Stimulated activated naive CD8-positive, alpha-beta T cell treated with anti-CD3 and anti-CD28 coated beads, Interleukin-15, Interleukin-2, amounts not matched to agents 100 ng/mL and 50 ng/mL, for 24 hours (primary cell): ENCODE measurements around the gene TMEM132C.

Source experiments
- H3K27ac Mint-ChIP-seq: one replicate; pipeline ENCODE4 v1.8.0; 2021; ENCODE audit warnings: mild to moderate bottlenecking, mixed read lengths
- H3K27me3 Mint-ChIP-seq: one replicate; pipeline ENCODE4 v1.8.0; 2021; ENCODE audit warnings: mixed read lengths
- H3K36me3 Mint-ChIP-seq: one replicate; pipeline ENCODE4 v1.8.0; 2021; ENCODE audit warnings: low read depth, mixed read lengths
- H3K4me1 Mint-ChIP-seq: one replicate; pipeline ENCODE4 v1.8.0; 2021; ENCODE audit warnings: low read depth, mixed read lengths
- H3K4me3 Mint-ChIP-seq: one replicate; pipeline ENCODE4 v1.8.0; 2021; ENCODE audit warnings: mild to moderate bottlenecking, mixed read lengths
- H3K9me3 Mint-ChIP-seq: one replicate; pipeline ENCODE4 v1.8.0; 2021; ENCODE audit warnings: mixed read lengths

The TMEM132C gene

GRCh38 chr12:128726886-128727285 is 459.9 kb downstream of the TMEM132C start:
- no peak overlapping the region for H3K4me3 Mint-ChIP-seq
- no peak overlapping the region for H3K27ac Mint-ChIP-seq
- no peaks in the 10 kb centered on the region for H3K4me1 Mint-ChIP-seq
- H3K9me3 Mint-ChIP-seq = peaks cover 3% of the 10 kb centered on the region
- no peaks in the 10 kb centered on the region for H3K36me3 Mint-ChIP-seq
- H3K27me3 Mint-ChIP-seq = peaks cover 5% of the 10 kb centered on the region

GRCh38 chr12:128727461-128727860 is 460.5 kb downstream of the TMEM132C start:
- Mint-ChIP-seq H3K36me3 (no peaks in the 10 kb centered on the region), H3K4me1 (no peaks in the 10 kb centered on the region), H3K4me3 (no peak overlapping the region), H3K27me3 (peaks cover 5% of the 10 kb centered on the region), H3K9me3 (no peaks in the 10 kb centered on the region), H3K27ac (no peak overlapping the region)

- Mint-ChIP-seq H3K9me3 (no peaks in the 10 kb centered on the region), H3K27ac (no peak overlapping the region), H3K4me3 (no peak overlapping the region), H3K36me3 (no peaks in the 10 kb centered on the region), H3K27me3 (peaks cover 5% of the 10 kb centered on the region), H3K4me1 (no peaks in the 10 kb centered on the region)
Measured at GRCh38 chr12:128727999-128728398, 461.0 kb downstream of the TMEM132C start.

GRCh38 chr12:128729628-128730121 is 462.7 kb downstream of the TMEM132C start:
- H3K4me1 Mint-ChIP-seq = no peaks in the 10 kb centered on the region
- no peaks in the 10 kb centered on the region for H3K36me3 Mint-ChIP-seq
- no peaks in the 10 kb centered on the region for H3K9me3 Mint-ChIP-seq
- H3K27ac Mint-ChIP-seq = no peak overlapping the region
- peaks cover 5% of the 10 kb centered on the region for H3K27me3 Mint-ChIP-seq
- H3K4me3 Mint-ChIP-seq = no peak overlapping the region

- Mint-ChIP-seq H3K9me3 (peaks cover 8% of the 10 kb centered on the region), H3K4me3 (no peak overlapping the region), H3K4me1 (no peaks in the 10 kb centered on the region), H3K27ac (no peak overlapping the region), H3K27me3 (no peaks in the 10 kb centered on the region), H3K36me3 (no peaks in the 10 kb centered on the region)
Measured at GRCh38 chr12:128734371-128734770, 467.4 kb downstream of the TMEM132C start.

- Mint-ChIP-seq H3K27ac (no peak overlapping the region), H3K27me3 (no peaks in the 10 kb centered on the region), H3K4me3 (no peak overlapping the region), H3K4me1 (no peaks in the 10 kb centered on the region), H3K36me3 (no peaks in the 10 kb centered on the region), H3K9me3 (peaks cover 10% of the 10 kb centered on the region)
Measured at GRCh38 chr12:128737292-128737966, 470.5 kb downstream of the TMEM132C start.

- Mint-ChIP-seq H3K36me3 (no peaks in the 10 kb centered on the region), H3K4me3 (no peak overlapping the region), H3K27ac (no peak overlapping the region), H3K27me3 (no peaks in the 10 kb centered on the region), H3K4me1 (peaks cover 3% of the 10 kb centered on the region), H3K9me3 (peaks cover 7% of the 10 kb centered on the region)
Measured at GRCh38 chr12:128743916-128744315, 476.9 kb downstream of the TMEM132C start.

GRCh38 chr12:128745772-128746689 is 479.1 kb downstream of the TMEM132C start:
- H3K4me3 Mint-ChIP-seq = no peak overlapping the region
- H3K27me3 Mint-ChIP-seq = no peaks in the 10 kb centered on the region
- H3K27ac Mint-ChIP-seq = no peak overlapping the region
- peaks cover 3% of the 10 kb centered on the region for H3K4me1 Mint-ChIP-seq
- no peaks in the 10 kb centered on the region for H3K36me3 Mint-ChIP-seq
- no peaks in the 10 kb centered on the region for H3K9me3 Mint-ChIP-seq

GRCh38 chr12:128747441-128747840 is 480.5 kb downstream of the TMEM132C start:
- peaks cover 3% of the 10 kb centered on the region for H3K4me1 Mint-ChIP-seq
- H3K27ac Mint-ChIP-seq = no peak overlapping the region

GRCh38 chr12:128752386-128752785 is 485.4 kb downstream of the TMEM132C start:
- H3K27ac Mint-ChIP-seq = no peak overlapping the region
- no peak overlapping the region for H3K4me3 Mint-ChIP-seq
- no peaks in the 10 kb centered on the region for H3K36me3 Mint-ChIP-seq
- peaks cover 9% of the 10 kb centered on the region for H3K9me3 Mint-ChIP-seq
- H3K27me3 Mint-ChIP-seq = no peaks in the 10 kb centered on the region
- no peaks in the 10 kb centered on the region for H3K4me1 Mint-ChIP-seq

More at GRCh38 chr12:128747441-128747840, 480.5 kb downstream of the TMEM132C start:
- Mint-ChIP-seq H3K27me3 (no peaks in the 10 kb centered on the region), H3K4me3 (no peak overlapping the region), H3K9me3 (no peaks in the 10 kb centered on the region), H3K36me3 (no peaks in the 10 kb centered on the region)

GRCh38 chr12:128753438-128753837 is 486.5 kb downstream of the TMEM132C start:
- no peaks in the 10 kb centered on the region for H3K36me3 Mint-ChIP-seq
- H3K27ac Mint-ChIP-seq = no peak overlapping the region
- H3K9me3 Mint-ChIP-seq = peaks cover 9% of the 10 kb centered on the region
- no peaks in the 10 kb centered on the region for H3K27me3 Mint-ChIP-seq
- H3K4me3 Mint-ChIP-seq = no peak overlapping the region
- H3K4me1 Mint-ChIP-seq = no peaks in the 10 kb centered on the region

- H3K27ac Mint-ChIP-seq = no peak overlapping the region
- H3K27me3 Mint-ChIP-seq = no peaks in the 10 kb centered on the region
- no peaks in the 10 kb centered on the region for H3K36me3 Mint-ChIP-seq
- peaks cover 9% of the 10 kb centered on the region for H3K9me3 Mint-ChIP-seq
- H3K4me3 Mint-ChIP-seq = no peak overlapping the region
- no peaks in the 10 kb centered on the region for H3K4me1 Mint-ChIP-seq
Measured at GRCh38 chr12:128754275-128754674, 487.3 kb downstream of the TMEM132C start.

GRCh38 chr12:128755566-128755965 is 488.6 kb downstream of the TMEM132C start:
- Mint-ChIP-seq H3K27me3 (no peaks in the 10 kb centered on the region), H3K27ac (no peak overlapping the region), H3K4me1 (no peaks in the 10 kb centered on the region), H3K4me3 (no peak overlapping the region), H3K36me3 (no peaks in the 10 kb centered on the region), H3K9me3 (peaks cover 9% of the 10 kb centered on the region)
